ENCODE data around the gene PSMC4.

The PSMC4 gene

GRCh38 chr19:39994361-39994760, 23.4 kb downstream of the PSMC4 start:
- no peak for DNase-seq

DNA sequence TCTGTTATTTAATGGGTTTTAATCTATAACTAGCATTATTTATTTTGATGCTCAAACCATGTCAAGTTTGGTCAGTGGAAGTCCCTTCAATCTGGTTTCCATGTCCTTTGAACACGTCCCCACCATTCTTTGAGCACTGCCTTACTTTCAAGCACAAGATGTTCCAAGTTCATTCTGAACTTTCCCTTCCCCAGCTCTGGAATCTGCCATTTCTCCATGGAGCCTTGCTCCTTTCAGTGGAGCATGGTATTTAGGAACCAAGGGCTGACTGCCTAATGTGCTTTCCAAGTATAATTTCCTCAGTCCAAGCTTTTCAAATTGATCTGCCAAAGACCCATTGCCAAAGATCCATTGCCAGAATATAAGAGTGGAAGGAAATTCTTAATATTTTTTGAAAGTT, 24.8 kb downstream of the PSMC4 start:
- no peak for DNase-seq

GRCh38 chr19:39996218-39996810, 25.3 kb downstream of the PSMC4 start:
- peak; percentile 66 for DNase-seq

DNA sequence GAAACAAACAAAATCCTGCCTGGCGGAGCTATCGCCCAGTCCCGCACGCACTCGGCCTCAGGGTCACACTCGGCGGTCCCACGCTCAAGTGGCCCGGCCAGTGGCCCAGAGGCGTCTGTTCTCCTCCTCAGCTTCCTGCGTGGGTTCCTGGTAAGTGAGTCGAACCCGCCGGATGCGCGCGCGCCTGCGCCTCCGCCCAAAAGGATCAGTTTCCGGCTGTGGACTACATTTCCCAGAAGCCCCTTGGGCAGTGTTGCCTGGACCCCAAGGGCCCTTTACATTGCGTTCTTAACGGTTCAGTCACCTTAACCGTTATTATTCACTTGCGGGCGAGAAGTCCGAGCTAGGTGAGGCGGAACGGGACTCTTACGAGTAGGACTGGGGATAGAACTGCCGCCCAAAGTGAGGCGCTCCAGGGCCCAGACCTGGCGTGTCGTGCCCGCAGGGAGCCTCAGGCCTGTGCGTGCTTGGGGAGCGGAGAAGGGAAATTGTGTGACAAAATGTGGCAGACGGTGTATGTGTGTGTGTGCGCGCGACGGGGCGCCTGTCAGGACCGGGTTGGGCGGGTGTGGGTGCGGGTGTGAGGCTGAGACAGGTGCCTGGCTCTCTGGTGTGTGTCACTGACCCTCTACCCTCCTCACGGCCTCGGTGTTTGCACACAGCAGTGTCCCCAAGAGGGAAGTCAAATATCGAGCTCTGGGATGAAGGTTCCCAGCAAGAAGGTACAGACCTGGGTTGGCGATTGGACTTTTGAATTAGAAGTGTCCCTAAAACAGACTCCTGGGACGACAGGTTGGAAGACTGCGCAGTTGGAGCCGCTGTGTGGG, 26.1 kb downstream of the PSMC4 start, which contains the start of gene ZNF546:
Gene ZNF546 (plus strand): TSS at position 250 of the 827 bp plus-strand sequence. CDS start 1,267 bp downstream, outside the sequence.
- peak; percentile 89 for DNase-seq

GRCh38 chr19:39997638-39998216, 26.8 kb downstream of the PSMC4 start:
- DNase-seq, result no peak

- no peak for DNase-seq
Observed at GRCh38 chr19:39998501-39998900, 27.5 kb downstream of the PSMC4 start.

- no peak for DNase-seq
Observed at GRCh38 chr19:40005691-40006272, 34.8 kb downstream of the PSMC4 start.

- DNase-seq, result peak; percentile 67
Observed at GRCh38 chr19:40006273-40006691, 35.3 kb downstream of the PSMC4 start.

DNA sequence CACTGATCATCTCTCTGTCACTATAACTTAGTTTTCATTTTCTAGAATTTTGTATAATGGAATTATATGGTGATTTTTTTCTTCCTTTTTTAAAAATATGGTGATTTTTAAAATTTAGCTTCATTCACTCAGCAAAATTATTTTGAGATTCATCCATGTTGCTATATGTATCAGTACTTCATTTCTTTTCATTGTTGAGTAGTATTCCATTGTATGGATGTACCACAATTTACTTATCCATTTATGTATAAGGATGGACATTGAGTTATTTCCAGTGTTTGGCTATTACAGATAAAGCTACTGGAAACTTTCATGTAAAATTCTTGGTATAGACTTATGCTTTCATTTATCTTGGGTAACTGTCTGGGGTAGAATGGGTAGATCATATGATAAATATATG, 38.7 kb downstream of the PSMC4 start:
- DNase-seq, result no peak

DNA sequence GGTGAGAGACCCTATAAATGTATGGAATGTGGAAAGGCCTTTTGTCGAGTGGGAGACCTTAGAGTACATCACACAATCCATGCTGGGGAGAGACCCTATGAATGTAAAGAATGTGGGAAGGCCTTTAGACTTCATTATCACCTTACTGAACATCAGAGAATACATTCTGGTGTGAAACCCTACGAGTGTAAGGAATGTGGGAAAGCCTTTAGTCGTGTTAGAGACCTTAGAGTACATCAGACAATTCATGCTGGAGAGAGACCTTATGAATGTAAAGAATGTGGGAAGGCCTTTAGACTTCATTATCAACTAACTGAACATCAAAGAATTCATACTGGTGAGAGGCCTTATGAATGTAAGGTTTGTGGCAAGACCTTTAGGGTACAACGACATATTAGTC, 43.0 kb downstream of the PSMC4 start:
- no peak for DNase-seq

DNA sequence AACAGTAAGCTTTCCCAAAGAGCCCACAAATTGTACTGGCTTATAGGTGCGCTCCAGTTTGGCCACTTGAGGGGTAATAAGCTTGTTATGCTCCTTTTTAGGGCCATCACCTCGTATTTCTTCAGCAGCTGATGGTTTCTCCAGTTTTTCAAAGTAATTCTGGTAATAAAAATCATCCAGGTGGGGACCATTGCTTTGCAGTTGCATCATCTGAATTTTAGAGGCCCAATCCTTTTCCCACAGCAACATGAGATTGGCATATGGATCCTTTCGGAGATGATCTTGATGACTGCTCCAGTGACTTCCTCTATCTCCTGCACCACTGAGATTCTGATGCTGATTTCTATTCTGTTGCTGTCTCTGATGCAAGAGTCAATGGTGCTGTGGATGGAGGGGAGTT, 53.0 kb downstream of the PSMC4 start:
- DNase-seq, result no peak

DNA sequence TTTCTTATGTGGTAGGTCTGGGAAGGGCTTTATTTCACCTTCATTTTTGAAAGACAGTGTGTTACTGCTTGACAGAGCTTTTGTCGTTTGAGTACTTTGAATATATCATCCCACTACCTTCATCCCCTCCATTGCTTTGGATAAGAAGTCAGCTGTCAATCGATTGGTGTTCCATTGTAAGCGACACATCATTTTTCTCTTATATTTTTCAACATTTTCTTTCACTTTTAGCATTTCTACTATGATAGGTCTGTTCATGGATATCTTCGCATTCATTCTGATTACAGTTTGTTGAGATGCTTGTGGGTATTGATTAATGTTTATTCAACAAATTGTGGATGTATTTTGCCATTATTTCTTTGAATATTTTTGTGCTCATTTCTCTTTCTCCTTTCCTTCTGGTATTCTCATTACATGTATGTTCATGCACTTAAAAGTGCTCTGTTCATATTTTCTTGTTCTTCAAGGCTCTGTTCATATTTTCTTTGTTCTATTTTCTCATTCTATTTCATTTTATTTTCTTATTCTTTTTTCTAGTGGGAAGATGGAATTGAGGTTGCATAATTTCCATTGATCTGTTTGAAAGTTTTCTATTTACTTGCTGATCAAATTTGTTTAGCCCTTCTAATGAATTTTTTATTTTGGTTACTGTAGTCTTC, 55.1 kb downstream of the PSMC4 start:
- no peak for DNase-seq

DNA sequence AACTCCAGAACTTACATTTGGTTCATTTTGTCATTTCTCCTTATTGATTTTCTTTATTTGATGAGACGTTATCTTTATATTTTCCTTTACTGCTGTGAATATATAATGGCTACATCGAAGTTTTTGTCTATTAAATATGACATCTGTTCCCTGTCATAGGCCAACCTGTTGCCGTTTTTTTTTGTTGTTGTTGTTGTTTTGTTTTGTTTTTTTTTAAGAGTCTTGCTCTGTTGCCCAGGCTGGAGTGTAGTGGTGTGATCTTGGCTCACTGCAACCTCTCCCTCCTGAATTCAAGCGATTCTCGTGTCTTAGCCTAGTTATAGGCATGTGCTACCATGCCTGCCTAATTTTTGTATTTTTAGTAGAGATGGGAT, 55.6 kb downstream of the PSMC4 start:
- no peak for DNase-seq

Data from fibroblast of skin of scalp (primary cell).